SKM-1 (cell line): Measurements from ENCODE around the gene KIF15.

ENCODE experiments used
- DNase-seq: peaks from one replicate; lab custom pipeline; 2025; ENCODE audit not compliant: unreplicated experiment; lab: John Stamatoyannopoulos, UW

KIF15 gene, protein sequence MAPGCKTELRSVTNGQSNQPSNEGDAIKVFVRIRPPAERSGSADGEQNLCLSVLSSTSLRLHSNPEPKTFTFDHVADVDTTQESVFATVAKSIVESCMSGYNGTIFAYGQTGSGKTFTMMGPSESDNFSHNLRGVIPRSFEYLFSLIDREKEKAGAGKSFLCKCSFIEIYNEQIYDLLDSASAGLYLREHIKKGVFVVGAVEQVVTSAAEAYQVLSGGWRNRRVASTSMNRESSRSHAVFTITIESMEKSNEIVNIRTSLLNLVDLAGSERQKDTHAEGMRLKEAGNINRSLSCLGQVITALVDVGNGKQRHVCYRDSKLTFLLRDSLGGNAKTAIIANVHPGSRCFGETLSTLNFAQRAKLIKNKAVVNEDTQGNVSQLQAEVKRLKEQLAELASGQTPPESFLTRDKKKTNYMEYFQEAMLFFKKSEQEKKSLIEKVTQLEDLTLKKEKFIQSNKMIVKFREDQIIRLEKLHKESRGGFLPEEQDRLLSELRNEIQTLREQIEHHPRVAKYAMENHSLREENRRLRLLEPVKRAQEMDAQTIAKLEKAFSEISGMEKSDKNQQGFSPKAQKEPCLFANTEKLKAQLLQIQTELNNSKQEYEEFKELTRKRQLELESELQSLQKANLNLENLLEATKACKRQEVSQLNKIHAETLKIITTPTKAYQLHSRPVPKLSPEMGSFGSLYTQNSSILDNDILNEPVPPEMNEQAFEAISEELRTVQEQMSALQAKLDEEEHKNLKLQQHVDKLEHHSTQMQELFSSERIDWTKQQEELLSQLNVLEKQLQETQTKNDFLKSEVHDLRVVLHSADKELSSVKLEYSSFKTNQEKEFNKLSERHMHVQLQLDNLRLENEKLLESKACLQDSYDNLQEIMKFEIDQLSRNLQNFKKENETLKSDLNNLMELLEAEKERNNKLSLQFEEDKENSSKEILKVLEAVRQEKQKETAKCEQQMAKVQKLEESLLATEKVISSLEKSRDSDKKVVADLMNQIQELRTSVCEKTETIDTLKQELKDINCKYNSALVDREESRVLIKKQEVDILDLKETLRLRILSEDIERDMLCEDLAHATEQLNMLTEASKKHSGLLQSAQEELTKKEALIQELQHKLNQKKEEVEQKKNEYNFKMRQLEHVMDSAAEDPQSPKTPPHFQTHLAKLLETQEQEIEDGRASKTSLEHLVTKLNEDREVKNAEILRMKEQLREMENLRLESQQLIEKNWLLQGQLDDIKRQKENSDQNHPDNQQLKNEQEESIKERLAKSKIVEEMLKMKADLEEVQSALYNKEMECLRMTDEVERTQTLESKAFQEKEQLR (N-terminal part only)

DNA sequence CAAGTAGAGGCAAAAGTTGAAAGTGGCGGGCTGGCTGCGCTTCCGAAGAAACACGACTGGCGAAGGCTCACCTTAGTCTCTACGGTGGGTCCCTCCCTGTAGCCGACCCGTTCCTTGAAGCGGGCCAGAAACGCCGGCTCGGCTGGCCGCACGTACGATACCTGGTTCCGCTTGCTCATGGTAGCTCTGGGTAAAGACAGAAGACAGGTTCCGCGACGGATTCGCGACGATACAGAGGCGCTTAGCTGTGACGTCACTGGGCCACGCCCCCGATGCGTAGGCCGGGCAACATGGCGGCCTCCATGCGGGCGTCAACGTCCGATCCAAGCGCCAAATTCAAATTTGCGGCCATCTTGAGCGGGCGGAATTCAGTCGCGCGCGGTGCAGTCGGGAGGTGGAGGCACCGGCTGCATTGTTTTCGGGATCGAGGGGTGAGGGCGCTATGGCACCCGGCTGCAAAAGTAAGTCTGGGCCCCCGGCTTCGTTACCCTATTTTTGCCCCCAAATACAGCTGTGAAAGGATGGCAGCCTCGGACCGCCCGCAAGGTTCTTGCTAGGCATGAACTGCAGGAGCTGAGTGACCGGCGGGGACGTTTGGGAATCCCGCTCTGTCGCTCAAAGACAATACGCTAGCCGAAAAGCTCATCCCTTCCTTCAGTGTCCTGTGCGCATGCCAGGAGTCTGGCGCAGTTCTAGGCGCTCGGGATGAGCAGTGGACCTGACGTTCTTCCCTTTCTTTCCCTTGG, at the start of gene KIF15, which contains the start of gene KIAA1143:
TSS of gene KIF15 (plus strand) at position 371 of the 746 bp plus-strand sequence. CDS start at position 443, 72 bp downstream.
TSS of gene KIAA1143 (minus strand) at position 196 of the 746 bp plus-strand sequence. CDS start at position 179, 17 bp downstream.
- DNase-seq: peak; percentile 82

DNA sequence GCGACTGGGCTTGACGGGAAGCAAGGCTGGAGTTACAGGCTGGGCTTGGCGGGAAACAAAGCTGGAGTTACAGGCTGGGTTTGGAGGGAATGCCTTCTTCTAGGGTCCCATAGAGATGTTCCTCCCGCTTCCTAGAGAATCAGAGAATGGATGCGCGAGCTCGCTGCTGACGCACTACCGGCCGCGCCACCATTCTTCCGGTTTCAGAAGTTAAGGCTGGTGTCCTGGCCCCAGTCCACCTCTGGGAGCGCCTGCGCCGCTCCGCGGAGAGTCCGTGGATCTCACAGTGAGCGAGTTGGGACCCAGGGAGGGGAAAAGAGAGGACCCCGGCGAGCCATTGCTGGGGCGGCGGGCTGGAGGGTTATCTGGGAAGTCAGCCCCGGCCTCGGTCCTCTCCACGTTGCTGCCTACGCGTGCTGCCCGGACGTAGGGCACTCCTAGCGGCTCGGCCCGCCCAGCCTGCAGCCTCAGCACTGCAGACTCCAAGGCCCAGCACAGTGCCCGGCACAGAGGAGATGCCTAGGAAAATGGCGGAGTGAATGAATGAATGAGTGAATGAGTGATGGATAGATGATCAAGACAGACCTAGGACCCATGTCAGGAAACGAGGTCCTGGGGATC, 49.0 kb upstream of the KIF15 start, which contains the start of gene ZNF502:
TSS of gene ZNF502 (plus strand) at position 206 of the 621 bp plus-strand sequence. CDS start 7,602 bp downstream, outside the sequence.
- DNase-seq: no peak

DNA sequence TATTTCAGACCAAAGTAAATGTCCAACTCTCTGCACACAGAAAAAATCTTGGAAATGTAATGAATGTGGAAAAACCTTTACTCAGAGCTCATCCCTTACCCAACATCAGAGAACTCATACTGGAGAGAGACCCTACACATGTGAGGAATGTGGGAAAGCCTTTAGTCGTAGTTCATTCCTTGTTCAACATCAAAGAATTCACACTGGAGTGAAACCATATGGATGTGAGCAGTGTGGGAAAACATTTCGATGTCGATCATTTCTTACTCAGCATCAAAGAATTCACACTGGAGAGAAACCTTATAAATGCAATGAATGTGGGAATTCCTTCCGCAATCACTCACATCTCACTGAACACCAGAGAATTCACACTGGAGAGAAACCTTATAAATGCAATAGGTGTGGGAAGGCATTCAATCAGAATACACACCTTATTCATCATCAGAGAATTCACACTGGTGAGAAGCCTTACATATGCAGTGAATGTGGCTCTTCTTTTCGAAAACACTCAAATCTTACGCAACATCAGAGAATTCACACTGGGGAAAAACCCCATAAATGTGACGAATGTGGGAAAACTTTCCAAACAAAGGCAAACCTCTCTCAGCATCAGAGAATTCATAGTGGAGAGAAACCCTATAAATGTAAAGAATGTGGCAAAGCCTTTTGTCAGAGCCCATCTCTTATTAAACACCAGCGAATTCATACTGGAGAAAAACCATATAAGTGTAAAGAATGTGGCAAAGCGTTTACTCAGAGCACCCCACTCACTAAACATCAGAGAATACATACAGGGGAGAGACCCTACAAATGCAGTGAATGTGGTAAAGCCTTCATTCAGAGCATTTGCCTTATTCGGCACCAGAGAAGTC, 40.1 kb upstream of the KIF15 start:
- DNase-seq: no peak

DNA sequence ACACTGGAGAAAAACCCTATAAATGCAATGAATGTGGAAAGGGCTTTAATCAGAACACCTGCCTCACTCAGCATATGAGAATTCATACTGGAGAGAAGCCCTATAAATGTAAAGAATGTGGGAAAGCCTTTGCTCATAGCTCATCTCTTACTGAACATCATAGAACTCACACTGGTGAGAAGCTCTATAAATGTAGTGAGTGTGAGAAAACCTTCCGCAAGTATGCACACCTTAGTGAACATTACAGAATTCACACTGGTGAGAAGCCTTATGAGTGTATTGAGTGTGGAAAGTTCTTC, 39.5 kb upstream of the KIF15 start:
- DNase-seq: no peak

DNA sequence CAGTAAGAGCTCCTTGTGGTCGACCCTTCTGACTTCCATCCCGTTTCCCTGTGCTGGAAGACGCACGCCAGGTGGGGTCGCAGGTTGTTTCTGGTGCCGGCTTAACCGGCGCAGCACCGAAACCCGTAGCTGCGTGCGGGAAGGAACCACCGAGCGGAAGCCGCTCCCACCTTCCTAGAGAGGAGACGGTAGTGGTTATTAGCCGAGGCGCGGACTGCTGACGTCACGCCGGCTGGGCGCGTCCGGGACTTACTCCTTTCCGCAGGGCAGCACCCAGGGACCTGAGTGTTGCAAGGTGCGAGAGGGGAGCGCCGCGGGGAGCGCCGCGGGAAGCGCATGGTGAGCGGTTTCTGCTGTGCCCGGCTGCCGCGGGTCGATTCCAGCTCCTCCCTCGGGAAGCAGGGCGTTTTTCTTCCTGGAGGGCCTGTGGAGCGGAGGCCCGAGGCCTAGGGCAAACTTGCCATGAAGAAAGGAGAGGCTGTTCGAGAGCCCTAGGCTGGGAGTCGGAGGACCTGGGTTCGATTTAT, 32.1 kb upstream of the KIF15 start, which contains the start of gene ZNF501:
TSS of gene ZNF501 (plus strand) at position 252 of the 527 bp plus-strand sequence. CDS start 4,787 bp downstream, outside the sequence.
- DNase-seq: no peak

DNA sequence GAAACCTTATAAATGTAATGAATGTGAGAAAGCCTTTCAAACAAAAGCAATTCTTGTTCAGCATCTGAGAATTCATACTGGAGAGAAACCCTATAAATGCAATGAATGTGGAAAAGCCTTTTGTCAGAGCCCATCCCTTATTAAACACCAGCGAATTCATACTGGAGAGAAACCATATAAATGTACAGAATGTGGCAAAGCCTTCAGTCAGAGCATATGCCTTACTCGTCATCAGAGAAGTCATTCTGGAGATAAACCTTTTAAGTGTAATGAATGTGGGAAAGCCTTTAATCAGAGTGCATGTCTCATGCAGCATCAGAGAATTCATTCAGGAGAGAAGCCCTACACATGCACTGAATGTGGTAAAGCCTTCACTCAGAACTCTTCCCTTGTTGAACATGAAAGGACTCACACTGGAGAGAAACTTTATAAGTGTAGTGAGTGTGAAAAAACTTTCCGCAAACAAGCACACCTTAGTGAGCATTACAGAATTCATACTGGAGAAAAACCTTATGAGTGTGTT, 26.9 kb upstream of the KIF15 start:
- DNase-seq: no peak

DNA sequence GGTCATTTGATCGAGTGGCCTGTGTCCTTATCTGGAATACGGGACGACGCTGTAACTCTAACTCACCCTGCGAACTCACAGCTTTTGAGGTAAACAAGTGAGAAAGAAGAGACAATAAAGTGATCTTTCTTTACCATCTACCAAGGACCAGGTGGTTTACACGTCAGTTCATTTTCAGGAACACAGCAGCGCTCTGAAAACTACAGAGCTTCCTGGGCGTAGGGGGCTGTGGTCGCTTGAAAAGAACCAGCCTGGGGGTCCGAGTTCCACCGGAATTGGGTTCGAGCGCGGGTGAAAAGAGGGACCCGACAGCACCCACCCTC, 532 bp upstream of the KIF15 start:
- DNase-seq: no peak

DNA sequence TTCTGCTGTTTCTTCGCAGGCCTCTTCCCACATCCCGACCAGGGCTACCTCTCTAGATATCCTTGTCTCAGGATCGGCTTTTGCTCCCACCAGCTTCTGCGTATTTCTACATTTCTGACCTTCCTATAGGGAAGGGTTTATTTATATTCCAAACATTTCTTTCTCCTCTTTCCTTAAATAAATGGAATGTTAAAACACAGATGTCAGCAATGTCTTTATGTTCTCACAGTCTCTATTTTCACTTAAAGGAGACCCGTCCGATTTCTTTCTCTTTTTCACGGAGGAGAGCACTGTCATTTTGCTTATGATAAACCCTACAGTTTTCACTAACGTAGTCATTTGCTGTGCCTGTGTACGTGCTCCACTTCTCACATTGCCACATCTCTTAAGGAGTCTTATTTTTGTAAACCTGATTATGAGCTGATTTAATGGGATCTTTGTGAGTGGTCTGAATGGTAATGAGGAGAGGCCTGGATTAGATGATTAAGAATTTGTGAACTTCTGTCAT, 630 bp downstream of the KIF15 start:
- DNase-seq: no peak

DNA sequence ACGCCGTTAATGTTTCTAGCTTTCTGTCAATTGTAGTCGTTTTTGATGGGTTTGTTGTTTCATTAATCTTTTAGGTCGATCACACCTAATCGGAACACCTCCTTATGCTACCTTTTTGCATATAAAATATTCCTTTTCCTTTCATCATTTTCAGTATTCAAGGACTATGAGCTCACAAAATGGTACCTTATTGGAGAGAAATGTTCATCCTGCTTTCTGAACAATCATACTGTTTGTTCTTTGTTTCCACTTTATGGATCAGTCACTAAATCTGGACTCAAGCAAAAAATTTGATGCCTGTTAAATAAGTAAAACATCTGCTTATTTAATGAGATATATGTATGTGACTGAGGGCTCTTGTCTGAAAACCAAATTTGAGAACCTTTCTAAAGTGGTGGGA, 1.1 kb downstream of the KIF15 start:
- no peak for DNase-seq

DNA sequence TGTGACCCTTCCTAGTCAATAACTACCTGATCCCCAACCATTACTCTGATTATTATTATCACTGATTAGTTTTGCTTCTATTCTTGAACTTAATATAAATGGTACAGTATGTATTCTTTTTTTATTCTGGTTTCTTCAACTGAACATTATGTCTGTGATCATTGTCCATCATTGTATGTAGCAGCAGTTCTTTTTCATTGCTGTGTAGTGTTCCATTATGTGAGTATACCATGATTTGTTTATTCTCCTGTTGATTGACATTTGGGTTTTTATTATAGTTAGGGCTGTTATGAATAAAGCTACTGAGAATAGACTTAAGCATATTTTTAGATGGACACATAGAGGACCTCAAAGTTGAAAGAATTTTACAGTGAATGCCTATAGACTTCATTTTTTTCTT, 2.7 kb downstream of the KIF15 start:
- no peak for DNase-seq

DNA sequence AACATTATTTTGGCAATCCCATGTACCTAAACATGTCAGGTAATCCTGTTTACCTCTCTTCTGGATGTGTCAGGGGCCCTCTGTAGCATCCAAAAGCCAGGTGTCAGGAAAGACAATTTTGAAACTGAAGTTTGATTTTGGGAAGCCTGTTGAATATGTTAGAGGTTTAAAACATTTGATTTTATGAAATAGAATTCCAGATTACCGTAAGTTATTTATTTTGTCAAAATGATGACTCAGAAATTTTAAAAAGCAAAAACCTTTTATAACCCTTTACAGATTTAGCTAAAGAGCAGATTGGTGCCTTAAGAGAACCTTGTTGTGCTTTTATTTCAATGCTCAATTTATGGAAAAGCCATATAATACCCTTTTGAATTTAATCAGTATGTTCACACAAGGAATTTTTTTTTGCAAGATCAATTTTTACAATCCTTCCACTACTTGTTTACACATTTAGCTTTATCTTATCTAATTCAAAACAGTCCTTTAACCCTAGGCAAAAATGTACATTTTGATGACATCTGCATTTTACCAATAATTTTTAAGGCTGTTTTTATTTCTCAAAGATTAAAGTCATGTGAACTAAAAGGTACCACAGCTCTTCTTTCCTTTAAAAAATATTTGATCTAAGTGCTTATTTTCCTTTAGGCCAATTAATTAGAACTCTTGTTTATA, 10.0 kb downstream of the KIF15 start:
- no peak for DNase-seq

DNA sequence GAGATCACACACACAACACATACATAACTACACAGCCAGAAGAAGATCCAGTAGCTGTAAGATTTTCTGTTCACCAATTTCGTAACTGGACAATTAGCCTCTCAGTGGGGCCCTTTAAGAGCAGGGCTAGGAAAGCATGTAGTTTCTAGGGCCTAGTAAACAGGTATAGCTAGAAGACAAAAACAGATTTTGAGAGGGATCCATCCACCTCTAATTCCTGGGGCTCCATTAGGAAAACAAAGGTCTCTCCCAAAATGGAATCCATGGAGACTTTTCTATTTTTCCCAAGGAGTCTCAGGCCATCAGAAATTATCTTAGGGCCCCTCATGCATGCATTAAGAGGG, 10.5 kb downstream of the KIF15 start:
- DNase-seq: no peak

DNA sequence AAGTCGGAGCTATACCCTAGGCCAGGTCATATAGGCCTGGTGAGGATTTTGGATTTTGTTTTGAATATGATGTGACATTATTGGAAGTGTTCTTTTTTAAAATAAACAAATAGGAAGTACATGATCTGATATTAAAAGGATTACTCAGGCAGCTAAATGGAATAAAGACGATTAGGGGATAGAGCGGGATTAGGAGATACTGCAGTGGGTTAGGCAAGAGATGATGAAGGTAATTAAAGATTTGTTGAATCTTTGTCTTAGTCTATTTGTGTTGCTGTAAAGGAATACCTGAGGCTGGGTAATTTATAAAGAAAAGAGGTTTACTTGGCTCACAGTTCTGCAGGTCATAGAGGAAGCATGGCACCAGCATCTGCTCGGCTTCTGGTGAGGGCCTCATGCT, 21.3 kb downstream of the KIF15 start:
- DNase-seq: no peak

DNA sequence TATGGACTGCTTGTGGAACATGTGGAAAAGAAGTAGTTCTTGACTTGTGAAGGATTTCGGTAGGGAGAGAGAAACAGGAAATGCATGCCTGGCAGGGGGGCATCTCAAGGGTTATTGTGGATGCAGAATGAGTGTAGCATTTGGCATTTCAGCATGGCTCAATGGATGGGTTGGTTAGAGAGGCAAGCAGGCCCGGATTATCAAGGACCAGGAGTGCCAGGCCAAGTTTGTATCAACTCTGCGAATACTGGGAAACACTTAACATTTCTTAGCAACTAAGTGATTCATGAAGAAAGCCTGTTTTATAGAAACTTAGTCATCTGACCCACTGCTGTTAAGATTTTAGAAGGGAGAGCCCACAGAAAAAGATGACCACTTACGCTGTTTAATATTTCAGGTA, 33.6 kb downstream of the KIF15 start:
- DNase-seq: no peak

DNA sequence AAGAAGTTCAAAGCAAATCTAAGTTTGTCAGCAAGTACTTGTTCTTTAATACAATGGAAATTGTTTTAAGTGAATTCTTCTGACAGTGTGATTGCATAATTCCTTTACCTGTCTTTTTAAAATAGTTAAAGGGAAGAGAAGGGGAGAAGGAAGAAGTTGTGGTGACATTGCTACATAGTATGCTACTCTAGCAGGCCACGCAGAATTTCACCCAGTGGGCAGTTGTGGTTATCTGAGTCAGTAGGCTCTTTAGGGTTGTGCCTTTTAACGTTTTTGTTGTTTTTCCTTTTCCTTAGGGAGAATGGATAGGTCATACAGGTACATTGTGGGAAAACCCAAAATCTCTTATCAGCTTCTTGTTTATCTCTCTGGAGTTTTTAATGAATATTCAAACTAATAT, 40.4 kb downstream of the KIF15 start:
- DNase-seq: peak; percentile 81

DNA sequence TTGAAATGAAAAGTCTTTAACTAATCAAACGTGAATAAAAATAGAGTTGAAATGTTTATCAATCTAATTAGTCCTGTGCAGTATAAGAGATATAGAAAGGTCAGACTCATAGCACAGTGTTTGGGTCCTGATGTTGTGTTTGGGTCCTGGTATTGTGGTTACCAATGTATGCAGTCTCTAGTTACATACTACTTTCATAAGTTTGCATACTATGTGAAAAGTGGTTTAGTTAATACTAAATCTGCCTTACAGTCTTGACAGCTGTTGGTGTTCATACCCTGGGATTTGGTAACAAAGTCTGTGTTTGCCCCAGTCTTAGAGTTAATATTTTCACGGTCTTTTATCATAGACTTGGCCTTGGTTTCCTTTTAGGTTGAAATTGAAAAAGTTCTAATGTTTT, 41.7 kb downstream of the KIF15 start:
- no peak for DNase-seq

DNA sequence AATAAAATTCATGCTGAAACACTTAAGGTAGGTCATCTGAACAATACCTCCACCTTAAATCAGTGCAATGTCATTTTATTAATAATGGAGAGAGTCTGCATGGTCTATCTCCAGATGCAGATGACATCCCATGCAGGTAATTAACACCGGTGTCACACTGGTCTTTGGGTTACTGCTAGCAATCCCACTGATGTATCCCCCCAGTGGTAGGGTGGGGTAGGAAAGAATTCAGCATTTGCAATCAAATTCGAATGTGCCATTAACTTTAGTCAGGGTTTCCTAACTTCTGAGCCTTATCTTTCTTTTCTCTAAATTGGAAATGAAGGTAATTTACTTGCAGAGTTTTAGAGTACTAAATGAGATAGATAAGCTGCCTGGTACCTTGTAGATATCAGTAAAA, 44.4 kb downstream of the KIF15 start:
- DNase-seq: no peak

DNA sequence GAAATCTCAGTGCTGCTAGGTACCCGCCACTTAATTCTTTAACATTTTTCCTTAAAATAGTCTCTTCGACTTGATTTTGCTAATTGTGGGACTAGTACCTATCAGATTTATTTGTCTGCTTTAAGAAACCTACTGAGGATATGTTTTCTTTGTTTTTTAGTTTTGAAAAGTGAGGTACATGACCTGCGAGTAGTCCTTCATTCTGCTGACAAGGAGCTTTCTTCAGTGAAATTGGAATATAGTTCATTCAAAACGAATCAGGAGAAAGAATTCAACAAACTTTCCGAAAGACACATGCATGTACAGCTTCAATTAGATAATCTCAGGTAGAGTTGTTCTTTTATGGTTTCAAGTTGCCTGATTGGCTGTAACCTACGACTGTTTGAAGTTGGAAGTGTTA, 53.2 kb downstream of the KIF15 start:
- no peak for DNase-seq
